GM06990 (cell line): ENCODE data around the gene NOL4L.

Experiments used
- DNase-seq: peaks from one replicate; pipeline ENCODE4 v3.0.0-alpha.2; 2011; ENCODE audit not compliant: insufficient read length; ENCODE audit errors: extremely low read depth
- H3K27me3 ChIP-seq: replicated peaks from 2 replicates; pipeline ENCODE4 v1.6.0; 2011; ENCODE audit warnings: low read length; ENCODE audit not compliant: control insufficient read depth, insufficient read depth
- H3K36me3 ChIP-seq: 2 replicates; pipeline ENCODE4 v1.5.1; 2011; ENCODE audit warnings: low read length; ENCODE audit not compliant: control insufficient read depth, insufficient read depth
- H3K4me3 ChIP-seq: replicated peaks from 2 replicates; pipeline ENCODE4 v1.5.1; 2011; ENCODE audit warnings: low read depth, mild to moderate bottlenecking, control low read depth, low read length
- TF ChIP-seq, protein P1 (sequence below): IDR thresholded peaks from 2 replicates; pipeline ENCODE4 v1.5.1; 2011; ENCODE audit warnings: low read length, control low read depth, mild to moderate bottlenecking, inconsistent platforms; ENCODE audit not compliant: insufficient read depth, poor library complexity, severe bottlenecking

NOL4L gene

DNA sequence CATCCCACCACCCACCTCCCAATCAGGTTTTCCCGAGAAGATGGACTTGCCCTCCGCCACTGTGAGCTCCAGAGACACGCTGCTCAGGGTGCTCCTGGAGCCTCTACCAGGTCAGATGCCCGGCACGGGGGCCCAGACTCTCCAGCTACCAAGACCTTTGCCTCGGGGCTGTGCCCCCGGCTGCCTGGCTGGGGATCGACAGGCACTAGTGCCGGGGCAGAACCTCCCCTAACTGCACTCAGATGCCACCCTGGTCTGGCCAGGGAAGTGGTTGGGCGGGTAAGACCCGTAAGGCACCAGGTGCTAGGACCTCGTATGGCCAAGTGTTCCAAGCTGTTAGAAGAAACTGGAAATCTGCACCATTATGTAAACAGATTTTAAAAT lies 126.3 kb downstream of the NOL4L start:
- TF ChIP-seq, protein P1, sequence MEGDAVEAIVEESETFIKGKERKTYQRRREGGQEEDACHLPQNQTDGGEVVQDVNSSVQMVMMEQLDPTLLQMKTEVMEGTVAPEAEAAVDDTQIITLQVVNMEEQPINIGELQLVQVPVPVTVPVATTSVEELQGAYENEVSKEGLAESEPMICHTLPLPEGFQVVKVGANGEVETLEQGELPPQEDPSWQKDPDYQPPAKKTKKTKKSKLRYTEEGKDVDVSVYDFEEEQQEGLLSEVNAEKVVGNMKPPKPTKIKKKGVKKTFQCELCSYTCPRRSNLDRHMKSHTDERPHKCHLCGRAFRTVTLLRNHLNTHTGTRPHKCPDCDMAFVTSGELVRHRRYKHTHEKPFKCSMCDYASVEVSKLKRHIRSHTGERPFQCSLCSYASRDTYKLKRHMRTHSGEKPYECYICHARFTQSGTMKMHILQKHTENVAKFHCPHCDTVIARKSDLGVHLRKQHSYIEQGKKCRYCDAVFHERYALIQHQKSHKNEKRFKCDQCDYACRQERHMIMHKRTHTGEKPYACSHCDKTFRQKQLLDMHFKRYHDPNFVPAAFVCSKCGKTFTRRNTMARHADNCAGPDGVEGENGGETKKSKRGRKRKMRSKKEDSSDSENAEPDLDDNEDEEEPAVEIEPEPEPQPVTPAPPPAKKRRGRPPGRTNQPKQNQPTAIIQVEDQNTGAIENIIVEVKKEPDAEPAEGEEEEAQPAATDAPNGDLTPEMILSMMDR = no peak

DNA sequence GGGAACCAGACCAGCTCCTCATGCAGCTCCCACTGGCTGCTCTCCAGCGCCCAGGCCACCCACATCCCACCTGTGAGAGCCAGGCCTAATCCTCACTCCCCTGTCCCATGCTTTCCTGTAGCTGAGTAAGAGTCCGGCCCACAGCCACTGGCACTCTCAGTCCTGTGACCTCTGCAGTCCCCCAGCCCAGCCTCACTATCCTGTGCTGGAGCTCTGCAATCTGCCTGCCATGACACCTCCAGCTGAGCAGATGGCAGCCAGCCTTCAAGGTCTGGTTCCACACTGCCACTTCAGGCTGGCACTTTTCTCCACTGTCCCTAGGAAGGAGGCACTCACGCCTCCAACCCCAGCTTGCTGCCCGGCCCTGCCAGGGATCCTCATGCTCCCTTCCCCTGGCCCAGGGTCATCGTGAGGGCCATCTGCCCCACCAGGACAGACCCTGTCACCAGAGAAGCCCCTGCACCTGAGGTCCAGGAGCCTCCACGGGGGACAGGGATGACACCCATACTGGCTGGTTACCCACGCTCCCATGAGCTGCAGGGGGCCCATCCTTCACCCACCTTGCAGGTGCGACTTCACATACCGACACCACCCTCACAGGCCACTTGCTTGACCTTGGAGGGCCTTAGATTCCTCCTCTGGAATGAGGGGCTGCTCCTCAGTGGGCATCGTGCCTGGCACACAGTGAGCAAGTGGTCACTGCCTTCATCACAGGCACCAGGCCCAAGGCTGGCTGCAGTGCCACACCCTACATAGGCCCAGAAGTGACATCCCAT lies 126.9 kb downstream of the NOL4L start:
- H3K36me3 ChIP-seq = no peaks in the 10 kb centered on the region; the same call in none of the 2 replicates
- no peak overlapping the region for H3K4me3 ChIP-seq
- H3K27me3 ChIP-seq = no peaks in the 10 kb centered on the region
- TF ChIP-seq, protein P1 = no peak
- DNase-seq = no peak

More for the DNA sequence above, 126.3 kb downstream of the NOL4L start:
- Histone ChIP-seq H3K4me3 (no peak overlapping the region), H3K36me3 (no peaks in the 10 kb centered on the region; the same call in 1 of the 2 replicates), H3K27me3 (no peaks in the 10 kb centered on the region)
- no peak for DNase-seq

DNA sequence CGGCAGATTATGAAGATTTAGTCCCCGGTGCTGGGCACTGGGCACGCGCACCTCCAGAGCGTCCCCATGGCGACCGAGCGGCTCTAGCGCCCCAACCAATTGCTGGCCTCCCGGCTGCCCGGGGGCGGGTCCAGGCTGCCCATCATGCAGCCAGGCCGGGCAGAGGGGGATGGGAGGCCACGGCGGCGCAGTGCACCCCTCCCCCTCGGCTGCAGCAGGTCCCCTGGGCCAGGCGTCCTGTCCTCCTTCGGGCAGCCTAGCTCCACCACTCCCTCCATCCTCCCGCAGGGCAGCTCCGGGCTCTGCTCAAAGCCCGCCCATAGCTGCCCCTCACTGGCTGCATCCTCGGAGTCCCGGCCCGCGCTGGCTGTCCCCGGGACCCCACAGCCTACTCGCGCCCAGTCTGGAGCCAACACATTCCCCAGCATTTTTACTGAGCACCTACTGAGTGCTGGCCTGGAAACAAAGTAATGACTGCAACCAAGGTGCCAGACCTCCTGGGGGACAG lies 127.6 kb downstream of the NOL4L start:
- Histone ChIP-seq H3K4me3 (peak overlapping the region; percentile 54), H3K27me3 (no peaks in the 10 kb centered on the region), H3K36me3 (no peaks in the 10 kb centered on the region; the same call in none of the 2 replicates)
- no peak for DNase-seq
- TF ChIP-seq, protein P1 = no peak

DNA sequence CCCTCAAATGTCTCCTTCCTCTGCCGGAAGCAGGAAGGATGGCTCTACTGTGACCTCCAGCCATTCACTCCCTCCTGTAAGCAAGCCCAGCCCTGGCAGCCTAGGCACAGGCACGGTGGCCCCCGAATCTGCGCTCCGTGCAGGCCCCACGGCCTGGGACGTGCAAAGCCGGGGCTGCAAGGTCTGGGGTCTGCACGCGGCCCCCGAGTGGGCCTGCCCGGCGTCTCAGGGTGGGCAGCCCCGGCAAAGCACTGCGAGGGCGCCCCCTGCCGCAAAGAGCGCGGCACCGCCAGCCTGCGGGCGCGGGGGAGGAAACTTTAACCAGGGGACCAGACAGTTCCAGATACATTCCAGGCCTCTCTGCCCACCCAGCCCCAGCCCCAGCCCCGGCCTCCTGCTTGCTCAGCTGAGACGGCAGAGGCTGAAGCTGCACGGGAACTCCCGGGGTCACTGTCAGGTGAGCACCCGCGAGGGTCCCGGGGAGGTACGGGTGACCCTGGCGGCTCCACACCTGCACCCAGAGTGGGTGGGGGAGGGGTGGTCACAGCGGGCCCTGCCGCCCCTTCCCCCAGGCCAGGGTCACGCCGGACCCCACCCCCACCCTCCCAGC lies 128.2 kb downstream of the NOL4L start:
- TF ChIP-seq, protein P1 = peak; percentile 67
- peak overlapping the region; percentile 54 for H3K4me3 ChIP-seq
- H3K27me3 ChIP-seq = no peaks in the 10 kb centered on the region
- no peaks in the 10 kb centered on the region; the same call in none of the 2 replicates for H3K36me3 ChIP-seq
- peak; percentile 56 for DNase-seq

DNA sequence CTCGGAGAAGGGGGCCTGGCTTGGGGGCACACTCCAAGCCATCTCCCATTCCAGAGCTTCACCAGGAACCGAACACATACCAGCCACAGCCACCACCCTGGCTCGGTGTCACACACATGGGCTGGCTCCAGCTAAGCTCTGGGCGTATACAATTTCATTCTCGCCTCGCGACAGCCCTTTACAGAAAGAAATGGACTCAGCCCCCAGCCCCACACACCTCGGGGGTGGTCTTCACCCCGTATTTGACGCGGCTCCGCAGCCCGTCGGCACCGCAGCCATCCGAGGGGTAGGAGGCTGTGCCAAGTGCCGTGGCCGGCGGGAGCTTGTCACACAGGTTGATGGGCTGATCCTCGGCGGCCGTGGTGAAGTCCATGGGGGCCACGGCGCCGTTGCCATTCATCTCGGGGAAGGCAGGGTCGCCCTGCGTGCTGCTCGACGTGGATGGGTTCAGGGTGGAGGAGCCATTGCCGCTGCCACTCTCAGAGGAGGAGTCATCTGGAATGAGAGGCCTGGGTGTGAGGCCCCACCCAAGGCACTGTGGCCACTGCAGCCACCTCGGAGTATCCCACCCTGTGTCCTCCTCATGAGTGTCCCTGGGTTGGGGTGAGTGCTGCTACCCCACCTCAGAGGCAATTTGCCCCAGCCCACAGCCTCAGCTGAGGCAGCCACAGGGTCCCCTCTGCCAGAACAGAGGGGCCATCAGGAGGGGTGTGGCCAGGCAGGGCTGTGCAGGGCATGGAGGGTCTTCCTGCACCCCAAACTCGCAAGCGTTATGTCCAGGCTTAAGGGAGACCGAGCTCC lies 129.0 kb downstream of the NOL4L start:
- H3K36me3 ChIP-seq = no peaks in the 10 kb centered on the region; the same call in none of the 2 replicates
- DNase-seq = no peak
- no peak overlapping the region for H3K4me3 ChIP-seq
- no peaks in the 10 kb centered on the region for H3K27me3 ChIP-seq
- TF ChIP-seq, protein P1 = no peak
